HEK293 (cell line): Measurements from ENCODE around the gene FSD2.
A peak's percentile ranks its signal among the peaks of the same experiment; 100 is the strongest.

Experiments used
- CTCF ChIA-PET: fragments of 350-600 bp; formaldehyde crosslinking; extraction: SDS; loops from one replicate; lab custom pipeline; 2021; ENCODE audit warnings: antibody characterized with exemption; lab: Yijun Ruan, JAX
- POLR2A ChIA-PET: fragments of 300-600 bp; formaldehyde crosslinking; extraction: SDS; loops from one replicate; lab custom pipeline; 2020; ENCODE audit warnings: antibody characterized with exemption, inconsistent platforms; lab: Yijun Ruan, JAX
- H3K27ac ChIP-seq: fragments of 200-500 bp; sonication (Bioruptor generic); 2 replicates; pipeline ENCODE4 v1.5.1; 2014; ENCODE audit warnings: low read depth, low read length, control low read depth, inconsistent platforms; ENCODE audit errors: extremely low read depth
- H3K36me3 ChIP-seq, 2 experiments: fragments of 200-500 bp in 1 of 2; sonication (Bioruptor generic) in 1 of 2; 1 replicate in 1 of 2; 2 replicates in 1 of 2; pipeline ENCODE4 v1.5.1; 2014 to 2017; ENCODE audit warnings: inconsistent platforms in 2 of 2, low read length in 2 of 2; ENCODE audit not compliant: control insufficient read depth in 2 of 2, insufficient read depth in 1 of 2
- H3K4me1 ChIP-seq: fragments of 200-500 bp; sonication (Bioruptor generic); 2 replicates; pipeline ENCODE4 v1.5.1; 2014; ENCODE audit warnings: mild to moderate bottlenecking, low read length, inconsistent platforms; ENCODE audit not compliant: control insufficient read depth, insufficient read depth
- H3K4me3 ChIP-seq: 2 replicates; pipeline ENCODE4 v1.5.1; 2011; ENCODE audit warnings: low read depth, mild to moderate bottlenecking, control low read depth, low read length, moderate library complexity
- H3K9me3 ChIP-seq: fragments of 200-500 bp; sonication (Bioruptor generic); 2 replicates; pipeline ENCODE4 v1.5.1; 2014; ENCODE audit warnings: low read depth, low read length, inconsistent platforms; ENCODE audit not compliant: control insufficient read depth, insufficient read depth
- GLI2 ChIP-seq: fragments of 450-650 bp; formaldehyde crosslinking; IDR thresholded peaks from 2 replicates; pipeline ENCODE4; 2017; ENCODE audit warnings: missing biosample characterization, missing genetic modification characterization, low read depth, borderline replicate concordance
- REST ChIP-seq: fragments of 450-650 bp; formaldehyde crosslinking; IDR thresholded peaks from 2 replicates; pipeline ENCODE4 v1.5.1; 2016; ENCODE audit warnings: missing biosample characterization, missing genetic modification characterization
- SALL2 ChIP-seq: fragments of 450-650 bp; formaldehyde crosslinking; IDR thresholded peaks from 2 replicates; pipeline ENCODE4 v1.5.0; 2017; ENCODE audit warnings: missing biosample characterization, mild to moderate bottlenecking, missing genetic modification characterization, borderline replicate concordance
- TCF7L2 ChIP-seq: IDR thresholded peaks from 2 replicates; pipeline ENCODE4 v1.6.1; 2011; ENCODE audit warnings: low read depth, mild to moderate bottlenecking, inconsistent platforms, low read length, moderate library complexity, borderline replicate concordance
- ZBTB1 ChIP-seq: fragments of 450-650 bp; formaldehyde crosslinking; IDR thresholded peaks from 2 replicates; pipeline ENCODE4 v1.5.1; 2016; ENCODE audit warnings: missing biosample characterization, missing genetic modification characterization
- ZBTB17 ChIP-seq: fragments of 450-650 bp; formaldehyde crosslinking; IDR thresholded peaks from 2 replicates; pipeline ENCODE4 v1.5.1; 2016; ENCODE audit warnings: missing biosample characterization, missing genetic modification characterization
- ZBTB7A ChIP-seq: fragments of 450-650 bp; formaldehyde crosslinking; IDR thresholded peaks from 2 replicates; pipeline ENCODE4 v1.5.1; 2016; ENCODE audit warnings: low read depth, missing biosample characterization, missing genetic modification characterization
- ZNF121 ChIP-seq: fragments of 450-650 bp; formaldehyde crosslinking; IDR thresholded peaks from 2 replicates; pipeline ENCODE4 v1.5.1; 2016; ENCODE audit warnings: missing biosample characterization, missing genetic modification characterization
- ZNF133 ChIP-seq: fragments of 450-650 bp; formaldehyde crosslinking; IDR thresholded peaks from 2 replicates; pipeline ENCODE4 v1.5.1; 2016; ENCODE audit warnings: missing biosample characterization, missing genetic modification characterization
- ZNF140 ChIP-seq: fragments of 450-650 bp; formaldehyde crosslinking; IDR thresholded peaks from 2 replicates; pipeline ENCODE4 v1.5.1; 2016; ENCODE audit warnings: missing biosample characterization, missing genetic modification characterization
- ZNF16 ChIP-seq: fragments of 450-650 bp; formaldehyde crosslinking; IDR thresholded peaks from 2 replicates; pipeline ENCODE4 v1.5.1; 2016; ENCODE audit warnings: low read depth, missing biosample characterization, missing genetic modification characterization
- ZNF19 ChIP-seq: fragments of 450-650 bp; formaldehyde crosslinking; IDR thresholded peaks from 2 replicates; pipeline ENCODE4; 2016; ENCODE audit warnings: missing biosample characterization, missing genetic modification characterization, low read depth
- ZNF324 ChIP-seq: fragments of 450-650 bp; formaldehyde crosslinking; IDR thresholded peaks from 2 replicates; pipeline ENCODE4 v1.5.1; 2016; ENCODE audit warnings: missing biosample characterization, missing genetic modification characterization
- ZNF404 ChIP-seq: fragments of 450-650 bp; formaldehyde crosslinking; IDR thresholded peaks from 2 replicates; pipeline ENCODE4 v1.5.1; 2017; ENCODE audit warnings: missing biosample characterization, missing genetic modification characterization
- ZNF514 ChIP-seq: fragments of 450-650 bp; formaldehyde crosslinking; IDR thresholded peaks from 2 replicates; pipeline ENCODE4 v1.5.1; 2016; ENCODE audit warnings: missing biosample characterization, missing genetic modification characterization
- ZNF560 ChIP-seq: fragments of 450-650 bp; formaldehyde crosslinking; IDR thresholded peaks from 2 replicates; pipeline ENCODE4 v1.5.1; 2017; ENCODE audit warnings: missing biosample characterization, missing genetic modification characterization, borderline replicate concordance
- ZNF585B ChIP-seq: fragments of 450-650 bp; formaldehyde crosslinking; IDR thresholded peaks from 2 replicates; pipeline ENCODE4 v1.5.1; 2016; ENCODE audit warnings: missing biosample characterization, missing genetic modification characterization
- ZNF610 ChIP-seq: fragments of 450-650 bp; formaldehyde crosslinking; IDR thresholded peaks from 2 replicates; pipeline ENCODE4 v1.5.1; 2016; ENCODE audit warnings: missing biosample characterization, missing genetic modification characterization, borderline replicate concordance
- ZNF670 ChIP-seq: fragments of 450-650 bp; formaldehyde crosslinking; IDR thresholded peaks from 2 replicates; pipeline ENCODE4 v1.5.1; 2016; ENCODE audit warnings: missing biosample characterization, missing genetic modification characterization, low read depth
- ZNF768 ChIP-seq: fragments of 450-650 bp; formaldehyde crosslinking; IDR thresholded peaks from 2 replicates; pipeline ENCODE4 v1.5.1; 2018; ENCODE audit warnings: missing biosample characterization, mild to moderate bottlenecking, missing genetic modification characterization
- ZNF830 ChIP-seq: fragments of 450-650 bp; IDR thresholded peaks from 2 replicates; pipeline ENCODE4 v1.5.0; 2018; ENCODE audit warnings: missing biosample characterization, missing genetic modification characterization, low read depth, mild to moderate bottlenecking, moderate library complexity
- TF ChIP-seq, protein P1 (sequence below): fragments of 450-650 bp; formaldehyde crosslinking; optimal IDR thresholded peaks from 2 replicates; pipeline ENCODE3; 2016; ENCODE audit warnings: missing biosample characterization, mild to moderate bottlenecking, missing genetic modification characterization

Gene FSD2

DNA sequence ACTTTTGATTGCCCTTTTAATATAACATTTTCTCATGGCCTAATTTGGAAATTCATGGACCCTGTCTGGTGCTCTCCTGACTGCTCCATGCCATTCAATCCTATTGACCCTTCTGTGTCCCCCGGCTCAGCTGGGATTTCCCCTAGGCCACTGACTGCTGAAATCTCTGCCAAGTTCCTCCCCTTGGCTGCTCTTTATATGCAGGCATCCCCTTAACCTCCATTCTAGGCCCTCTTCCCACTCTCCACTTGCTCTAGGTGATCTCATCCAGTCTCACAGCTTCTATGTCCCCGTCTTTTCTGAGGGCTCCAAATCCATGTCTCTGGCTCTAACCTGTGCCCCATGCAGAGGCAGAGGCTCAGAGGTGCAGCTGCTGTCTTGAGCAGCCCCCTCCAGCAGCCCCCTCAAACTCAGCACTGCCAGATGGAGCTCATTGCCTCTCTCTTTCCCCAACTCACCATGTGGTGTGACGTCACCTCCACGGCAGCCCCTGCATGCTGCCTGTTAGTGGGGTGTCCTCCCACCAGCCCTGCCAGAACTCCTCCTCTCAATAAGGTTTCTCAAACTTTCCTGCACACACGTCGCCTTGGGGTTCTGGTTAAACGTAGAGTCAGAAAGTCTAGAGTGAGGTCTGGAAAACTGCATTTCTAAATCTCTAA lies 6.6 kb downstream of the FSD2 start (continued):
- TF ChIP-seq ZNF404 (tag by site-specific recombination) = no peak
- TF ChIP-seq ZNF19 = no peak

- Histone ChIP-seq H3K4me1 (no peaks in the 10 kb centered on the region), H3K27ac (no peak overlapping the region), H3K4me3 (no peak overlapping the region), H3K9me3 (no peaks in the 10 kb centered on the region), H3K36me3 (no peaks in the 10 kb centered on the region)
- TF ChIP-seq ZBTB1 = no peak
- TF ChIP-seq ZNF670 (tag by site-specific recombination) = no peak
- TF ChIP-seq ZNF768 = no peak
- no peak for TF ChIP-seq GLI2
- no peak for TF ChIP-seq ZBTB7A (tag by site-specific recombination)
- TF ChIP-seq, protein P1, sequence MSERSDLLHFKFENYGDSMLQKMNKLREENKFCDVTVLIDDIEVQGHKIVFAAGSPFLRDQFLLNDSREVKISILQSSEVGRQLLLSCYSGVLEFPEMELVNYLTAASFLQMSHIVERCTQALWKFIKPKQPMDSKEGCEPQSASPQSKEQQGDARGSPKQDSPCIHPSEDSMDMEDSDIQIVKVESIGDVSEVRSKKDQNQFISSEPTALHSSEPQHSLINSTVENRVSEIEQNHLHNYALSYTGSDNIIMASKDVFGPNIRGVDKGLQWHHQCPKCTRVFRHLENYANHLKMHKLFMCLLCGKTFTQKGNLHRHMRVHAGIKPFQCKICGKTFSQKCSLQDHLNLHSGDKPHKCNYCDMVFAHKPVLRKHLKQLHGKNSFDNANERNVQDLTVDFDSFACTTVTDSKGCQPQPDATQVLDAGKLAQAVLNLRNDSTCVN (tag by site-specific recombination) = no peak
- TF ChIP-seq ZNF121 = 0 out of 2 replicates have a peak, but pooled peaks have one; percentile 23
- POLR2A ChIA-PET = no interaction called here
- CTCF ChIA-PET = no interaction called here
These were observed 7.2 kb downstream of the FSD2 start for GRCh38 chr15:82798531-82799166.

DNA sequence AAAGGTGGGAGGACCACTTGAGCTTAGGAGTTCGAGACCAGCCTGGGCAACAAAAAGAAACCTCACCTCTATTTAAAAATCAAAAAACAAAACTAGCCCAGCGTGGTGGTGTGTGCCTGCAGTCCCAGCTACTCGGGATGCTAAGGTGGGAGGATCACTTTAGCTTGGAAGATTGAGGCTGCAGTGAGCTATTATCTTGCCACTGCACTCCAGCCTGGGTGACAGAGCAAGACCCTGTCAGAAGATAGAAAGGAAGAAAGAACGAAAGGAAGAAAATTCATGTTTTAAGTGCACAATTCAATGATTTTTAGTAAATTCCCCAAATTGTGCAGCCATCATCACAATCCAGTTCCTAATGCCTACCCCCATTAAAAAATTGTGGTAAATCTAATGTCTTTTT lies 7.8 kb downstream of the FSD2 start:
- no peak overlapping the region for H3K27ac ChIP-seq
- no peaks in the 10 kb centered on the region for H3K4me1 ChIP-seq
- ChIA-PET CTCF (no interaction called here), POLR2A (no interaction called here)
- H3K9me3 ChIP-seq = no peaks in the 10 kb centered on the region
- no peak overlapping the region for H3K4me3 ChIP-seq
- H3K36me3 ChIP-seq = no peaks in the 10 kb centered on the region
- no peak for TF ChIP-seq ZNF560 (tag by site-specific recombination)
- TF ChIP-seq ZNF514 (tag by site-specific recombination) = no peak
- TF ChIP-seq ZBTB17 (tag by site-specific recombination) = no peak
- TF ChIP-seq ZNF324 = no peak
- TF ChIP-seq ZNF16 (tag by site-specific recombination) = no peak
- no peak for TF ChIP-seq SALL2 (tag by site-specific recombination)

- H3K4me3 ChIP-seq = no peak overlapping the region
- no peak overlapping the region for H3K27ac ChIP-seq
- H3K9me3 ChIP-seq = no peaks in the 10 kb centered on the region
- TF ChIP-seq TCF7L2 (no peak), ZNF585B (no peak), ZNF610 (tag by site-specific recombination) (no peak), ZNF140 (tag by site-specific recombination) (no peak), ZNF404 (tag by site-specific recombination) (no peak), ZNF133 (tag by site-specific recombination) (no peak), REST (tag by site-specific recombination) (no peak), ZNF830 (tag by site-specific recombination) (no peak)
- ChIA-PET CTCF (no interaction called here), POLR2A (no interaction called here)
- no peaks in the 10 kb centered on the region for H3K36me3 ChIP-seq
- no peaks in the 10 kb centered on the region for H3K4me1 ChIP-seq
These were observed 12.1 kb downstream of the FSD2 start for GRCh38 chr15:82793737-82794136.
